Limb (tissue), 2 donors: ENCODE results near the gene PPM1K.

Experiments used
- DNase-seq, 2 donors: peaks; one replicate each; pipeline ENCODE4 v3.0.0-alpha.2; 2016; ENCODE audit errors: extremely low spot score in 2 of 2

Gene PPM1K

DNA sequence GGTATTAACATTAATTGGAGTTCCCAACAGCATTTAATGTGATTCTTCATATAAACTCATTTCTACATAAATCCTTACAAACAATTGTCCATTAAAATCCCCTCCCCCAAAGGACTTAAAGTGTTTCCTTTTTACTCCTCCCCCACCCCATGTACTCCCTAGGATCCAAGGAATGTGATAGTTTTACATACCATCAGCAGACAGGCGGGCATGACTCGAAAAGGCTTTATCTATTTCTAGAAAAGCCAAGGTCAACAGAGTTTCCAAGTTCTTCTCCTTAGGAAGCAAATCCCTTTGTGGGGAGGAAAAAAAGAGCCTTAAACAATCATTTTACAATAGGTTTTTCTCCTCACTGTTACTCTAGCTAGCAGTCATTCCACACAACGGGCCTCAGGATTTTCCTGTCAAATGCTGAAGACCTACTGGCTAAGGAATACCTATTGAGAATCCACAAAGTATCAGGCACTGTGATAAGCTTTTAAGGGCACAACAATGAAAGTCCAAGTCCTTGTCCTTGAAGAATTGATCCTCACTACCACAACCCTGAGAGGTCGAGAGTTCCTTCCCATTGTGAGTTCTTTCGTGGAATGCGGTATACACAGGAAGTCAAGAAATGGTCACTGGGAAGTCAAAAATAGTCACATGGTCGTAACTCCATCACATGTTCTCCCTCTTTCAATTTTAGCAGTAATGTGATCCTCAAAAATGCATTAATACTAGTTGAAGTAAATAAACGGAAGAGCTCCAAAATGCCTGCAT is 7.2 kb downstream of the PPM1K start:
- no peak for DNase-seq

DNA sequence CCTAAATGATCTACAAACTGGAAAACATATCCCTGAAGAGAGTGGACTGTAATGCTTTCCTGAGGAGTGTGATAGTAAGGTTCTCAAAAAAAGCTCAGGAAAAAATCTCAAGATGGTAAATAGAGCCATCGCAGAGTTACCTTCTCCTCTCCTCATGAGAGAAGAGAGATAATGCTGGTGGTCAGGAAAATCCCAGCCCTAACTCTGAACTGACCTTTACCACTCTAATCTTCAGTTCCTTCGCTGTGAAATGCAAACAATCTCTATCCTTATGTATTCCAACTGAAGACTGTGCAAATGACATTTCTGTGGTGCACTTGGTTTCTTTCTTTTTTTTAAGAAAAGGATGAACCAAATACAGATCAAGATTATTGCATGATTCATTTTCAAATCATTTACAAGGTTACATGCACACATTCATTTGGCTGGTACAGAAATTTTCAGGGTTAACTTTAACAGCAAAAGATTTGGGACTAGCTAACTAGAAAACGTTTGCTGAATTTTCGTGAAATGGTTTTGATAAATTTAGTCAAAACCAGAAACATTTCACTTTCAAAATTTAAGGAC is 8.3 kb downstream of the PPM1K start:
- no peak for DNase-seq

DNA sequence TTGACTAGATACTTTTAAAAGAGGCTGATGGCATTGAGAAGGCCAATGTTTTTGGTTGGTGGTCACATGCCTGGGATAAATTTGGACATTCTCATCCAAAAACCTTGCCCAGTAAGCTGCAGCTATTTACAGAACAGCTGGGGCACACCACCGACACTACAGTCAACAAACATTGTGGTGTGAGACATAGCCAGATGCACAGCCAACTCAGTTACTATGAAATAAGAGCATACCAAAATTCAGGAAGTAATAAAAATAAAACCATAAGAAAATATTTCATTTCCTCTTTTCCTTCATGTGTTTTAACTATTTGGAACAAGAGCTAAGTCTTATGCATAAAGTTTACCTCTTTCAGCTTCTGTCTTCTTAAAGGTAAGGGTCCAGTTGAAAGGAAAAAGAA is 8.8 kb downstream of the PPM1K start:
- no peak for DNase-seq

DNA sequence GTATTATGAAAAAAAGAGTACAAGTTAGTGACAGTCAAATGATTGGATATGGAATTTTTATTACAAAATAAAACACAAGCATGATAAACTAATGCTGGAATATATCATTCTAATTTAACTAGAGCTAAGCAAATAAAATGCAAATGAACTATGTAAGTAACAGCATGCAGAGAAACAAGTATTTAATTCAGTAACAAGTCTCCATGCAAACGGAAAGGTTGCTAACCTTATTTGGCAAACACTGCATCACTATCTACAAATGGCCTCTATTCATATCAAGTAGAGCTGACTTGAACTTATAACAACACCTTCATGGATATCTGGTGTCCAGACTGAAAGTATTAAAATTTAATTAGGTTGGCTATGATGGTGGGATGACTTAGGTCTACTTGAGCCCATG is 15.4 kb downstream of the PPM1K start:
- DNase-seq, result no peak

- no peak for DNase-seq
These were observed 20.0 kb downstream of the PPM1K start for GRCh38 chr4:88264336-88264735.

GRCh38 chr4:88257726-88258125 is 26.6 kb downstream of the PPM1K start:
- no peak for DNase-seq

DNA sequence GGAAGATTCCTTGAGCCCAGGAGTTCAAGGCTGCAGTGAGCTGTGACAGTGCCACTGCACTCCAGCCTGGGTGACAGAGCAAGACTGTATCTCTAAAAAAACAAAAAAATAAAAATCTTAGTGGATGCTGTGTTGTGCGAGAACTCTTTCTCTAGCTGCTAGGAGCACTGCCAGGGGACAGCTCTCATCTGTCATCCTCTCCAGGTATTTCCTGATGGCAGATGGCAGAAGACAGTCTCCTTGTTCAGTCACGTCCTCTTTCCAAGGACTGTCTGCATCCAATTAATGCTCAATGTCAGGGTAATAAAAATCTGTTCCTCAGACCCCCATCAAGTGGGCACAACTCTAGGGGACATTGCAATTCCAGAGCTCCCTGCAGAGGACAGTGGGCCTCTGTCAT is 29.2 kb downstream of the PPM1K start:
- DNase-seq, result no peak

DNA sequence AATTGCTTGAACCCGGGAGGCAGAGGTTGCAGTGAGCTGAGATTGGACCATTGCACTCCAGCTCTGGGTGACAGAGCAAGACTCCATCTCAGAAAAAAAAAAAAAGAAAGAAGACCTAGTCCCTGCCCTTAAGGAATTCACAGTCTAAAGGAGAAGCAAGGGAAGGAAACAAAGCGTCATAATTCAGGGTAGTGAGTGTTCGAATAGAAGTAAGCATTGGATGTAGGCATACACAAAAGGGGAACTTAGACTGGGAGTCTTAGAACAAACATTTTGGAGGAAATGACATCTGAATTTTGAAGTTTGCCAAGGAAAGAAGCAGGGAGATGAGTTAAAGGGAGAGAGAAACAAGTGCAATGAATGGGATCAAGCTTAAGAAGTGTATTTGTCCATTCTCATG is 32.4 kb downstream of the PPM1K start:
- DNase-seq, result no peak

DNA sequence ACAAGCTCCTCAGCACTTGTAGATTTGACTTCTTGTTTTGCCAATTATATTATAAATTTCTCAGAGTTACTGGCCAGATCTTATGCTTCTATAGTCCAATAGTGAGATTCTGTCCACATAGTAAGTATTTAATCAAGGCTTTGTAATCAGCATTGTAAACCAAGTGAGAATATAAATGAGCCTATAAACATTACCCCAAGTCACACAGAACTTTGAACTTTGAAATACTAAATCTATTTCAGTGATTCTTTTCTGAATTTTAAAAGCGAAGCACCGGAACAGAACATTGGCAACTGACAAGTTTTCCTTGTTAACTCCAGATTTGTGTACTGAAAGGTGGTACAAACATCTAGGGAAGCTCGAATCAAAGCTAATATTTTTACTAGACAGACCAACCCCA is 37.2 kb downstream of the PPM1K start:
- DNase-seq, result no peak

DNA sequence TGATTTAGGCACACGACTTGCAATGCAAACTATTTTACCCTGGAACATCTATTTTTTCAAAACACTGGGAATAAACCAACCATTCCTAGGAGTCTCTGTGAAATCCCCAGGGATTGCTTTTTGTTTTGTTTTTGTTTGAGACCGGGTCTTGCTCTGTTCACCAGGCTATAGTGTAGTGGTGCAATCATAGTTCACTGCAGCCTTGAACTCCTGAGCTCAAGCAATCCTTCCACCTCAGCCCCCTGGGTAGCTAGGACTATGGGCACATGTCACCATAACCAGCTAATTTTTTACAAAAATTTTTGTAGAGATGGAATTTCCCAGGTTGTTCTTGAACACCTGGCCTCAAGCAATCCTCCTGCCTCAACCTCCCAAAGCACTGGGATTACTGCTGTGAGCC is 37.8 kb downstream of the PPM1K start:
- no peak for DNase-seq

GRCh38 chr4:88244816-88245579 is 39.4 kb downstream of the PPM1K start:
- DNase-seq, result no peak

- DNase-seq, result no peak
These were observed 40.3 kb downstream of the PPM1K start for GRCh38 chr4:88244056-88244455.

DNA sequence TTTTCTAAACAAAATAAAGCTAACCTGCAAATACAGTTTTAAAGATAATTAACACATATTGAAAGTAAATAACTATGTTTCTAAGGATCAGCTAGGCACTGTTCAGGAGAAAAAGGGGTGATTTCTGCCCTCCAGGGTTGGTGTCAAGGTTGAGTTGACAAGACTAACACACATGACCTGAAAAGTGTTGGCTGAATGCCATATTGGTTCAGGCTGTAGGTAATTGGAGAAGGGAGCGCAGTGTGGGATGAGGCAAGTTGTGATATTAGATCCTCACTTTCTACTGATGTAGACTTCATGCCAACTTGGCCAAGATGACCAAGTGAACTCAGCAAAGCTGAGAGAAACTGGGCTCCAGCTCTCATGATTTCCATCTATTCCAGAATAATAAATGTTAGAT is 42.2 kb downstream of the PPM1K start:
- no peak for DNase-seq

GRCh38 chr4:88240297-88240714 is 44.1 kb downstream of the PPM1K start:
- DNase-seq, result no peak

DNA sequence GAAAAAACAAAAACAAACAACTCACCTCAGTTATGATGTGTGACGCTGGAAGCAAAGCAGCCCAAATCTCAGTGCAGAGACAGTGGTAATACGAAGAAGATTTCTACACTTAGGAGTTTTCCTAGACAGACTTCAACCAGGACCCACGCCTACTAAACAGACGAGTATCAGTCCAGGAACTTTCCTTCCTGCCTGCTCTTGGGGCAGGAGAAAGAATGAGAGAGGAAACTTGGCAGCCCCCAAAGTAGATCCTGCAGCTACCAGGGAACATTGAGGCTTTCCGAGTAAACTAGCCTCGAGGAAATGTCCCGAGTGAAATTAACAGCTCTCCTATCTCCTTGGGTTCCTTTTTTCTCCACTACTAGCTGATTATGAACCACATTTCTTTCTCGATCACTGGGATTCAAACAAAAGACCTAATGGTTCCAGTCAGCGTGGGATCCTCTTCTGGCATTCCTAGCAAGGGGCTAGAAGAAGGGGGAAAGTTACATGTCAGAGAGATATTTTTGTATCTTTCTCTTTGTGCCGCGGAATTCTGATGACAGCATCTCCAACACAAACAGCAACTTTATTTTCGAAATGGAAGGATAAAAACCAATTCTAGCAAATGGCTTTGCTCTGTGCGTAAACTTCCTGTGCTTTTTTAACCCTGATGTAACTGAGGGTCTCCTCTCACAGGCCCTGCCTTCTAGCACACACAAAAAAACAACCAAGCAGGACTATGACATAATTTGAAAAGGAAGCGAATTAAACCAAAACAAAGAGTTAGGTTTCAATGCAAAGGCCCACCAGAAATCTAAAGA is 53.2 kb downstream of the PPM1K start:
- peak in 1 of 2 donors; percentile 19 for DNase-seq

DNA sequence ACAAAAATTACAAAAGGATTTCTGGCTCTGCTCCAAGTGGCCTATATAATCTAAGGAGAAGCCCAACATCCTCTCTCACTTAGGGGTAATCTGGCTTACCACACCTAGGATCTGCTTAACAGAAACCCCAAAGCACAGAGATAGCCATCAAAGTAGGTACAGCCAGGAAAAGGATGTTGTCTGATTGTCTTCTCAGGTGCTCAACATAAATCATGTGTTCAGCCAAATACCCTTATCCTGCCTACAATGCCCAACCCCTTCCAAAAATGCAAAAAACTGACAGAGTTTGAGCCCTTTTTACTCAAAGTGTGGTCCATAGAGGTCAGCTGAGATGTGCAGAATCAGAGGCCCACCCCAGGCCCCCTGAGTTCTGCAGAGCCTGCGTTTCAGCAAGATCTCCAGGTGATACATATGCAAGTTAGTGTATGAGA is 53.9 kb downstream of the PPM1K start:
- DNase-seq, result no peak

GRCh38 chr4:88227734-88228133 is 56.6 kb downstream of the PPM1K start:
- no peak for DNase-seq

DNA sequence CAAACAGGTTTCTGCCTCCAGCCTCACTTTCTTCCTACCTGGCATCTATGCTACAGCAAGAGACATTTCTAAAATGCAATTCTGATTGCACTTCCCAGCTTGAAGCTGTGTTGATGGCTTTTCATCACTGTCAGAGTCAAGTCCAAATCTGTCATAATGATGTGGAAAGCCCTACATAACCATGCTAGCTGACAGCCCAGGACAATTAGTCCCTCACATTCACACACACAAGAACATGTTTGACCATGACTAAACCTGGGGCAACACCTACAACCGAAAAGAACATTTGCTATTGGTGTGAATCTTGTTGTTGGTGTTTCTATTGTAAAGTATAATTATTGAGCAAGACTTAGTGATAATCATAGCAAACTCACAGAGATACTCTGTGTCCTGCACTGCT is 58.2 kb downstream of the PPM1K start:
- no peak for DNase-seq

DNA sequence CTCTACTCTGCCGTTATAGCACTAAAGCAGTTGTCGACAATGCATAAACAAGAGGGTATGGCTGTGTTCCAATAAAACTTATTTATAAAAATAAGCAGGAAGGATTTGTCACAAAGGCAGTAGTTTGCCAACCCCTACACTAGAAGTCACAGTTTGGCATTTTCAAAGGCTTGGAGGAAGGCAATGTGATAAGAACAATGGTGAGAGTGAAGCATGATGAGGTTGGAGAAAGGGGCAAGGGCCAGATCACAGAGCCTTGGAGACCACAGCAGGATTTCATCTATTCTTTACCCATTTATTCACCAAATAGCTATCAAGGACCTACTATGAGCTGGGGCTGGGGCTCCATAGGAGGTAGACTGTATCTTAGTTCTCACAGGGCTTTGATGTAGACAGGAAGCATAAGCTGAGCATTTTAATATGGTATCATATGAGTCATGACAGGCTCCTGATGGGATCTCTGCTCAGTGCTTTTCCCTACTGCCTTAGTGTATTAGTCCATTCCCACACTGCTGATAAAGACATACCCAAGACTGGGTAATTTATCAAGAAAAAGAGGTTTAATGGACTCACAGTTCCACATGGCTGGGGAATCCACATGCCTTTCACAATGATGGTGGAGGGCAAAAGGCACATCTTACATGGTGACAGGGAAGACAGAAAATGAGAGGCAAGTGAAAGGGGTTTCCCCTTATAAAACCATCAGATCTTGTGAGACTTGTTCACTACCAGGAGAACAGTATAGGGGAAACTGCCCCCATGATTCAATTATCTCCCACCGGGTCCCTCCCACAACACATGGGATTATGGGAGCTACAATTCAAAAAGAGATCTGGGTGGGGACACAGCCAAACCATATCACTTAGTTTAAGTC is 58.9 kb downstream of the PPM1K start:
- no peak for DNase-seq

DNA sequence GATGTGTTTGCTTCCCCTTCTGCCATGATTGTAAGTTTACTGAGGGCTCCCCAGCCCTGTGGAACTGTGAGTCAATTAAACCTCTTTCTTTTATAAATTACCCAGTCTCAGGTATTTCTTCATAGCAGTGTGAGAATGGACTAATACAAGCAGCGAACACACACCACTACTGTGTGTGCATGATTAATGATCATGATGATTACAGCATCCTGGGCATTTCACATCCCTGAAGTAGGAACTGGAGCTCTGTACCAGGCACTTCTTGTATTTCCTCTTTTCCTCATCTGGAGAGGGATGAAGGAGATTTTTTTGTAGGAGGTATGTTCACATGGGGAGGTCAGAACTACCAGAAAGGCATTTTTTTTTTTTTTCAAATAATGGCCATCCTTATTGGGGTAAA is 60.8 kb downstream of the PPM1K start:
- DNase-seq, result no peak

DNA sequence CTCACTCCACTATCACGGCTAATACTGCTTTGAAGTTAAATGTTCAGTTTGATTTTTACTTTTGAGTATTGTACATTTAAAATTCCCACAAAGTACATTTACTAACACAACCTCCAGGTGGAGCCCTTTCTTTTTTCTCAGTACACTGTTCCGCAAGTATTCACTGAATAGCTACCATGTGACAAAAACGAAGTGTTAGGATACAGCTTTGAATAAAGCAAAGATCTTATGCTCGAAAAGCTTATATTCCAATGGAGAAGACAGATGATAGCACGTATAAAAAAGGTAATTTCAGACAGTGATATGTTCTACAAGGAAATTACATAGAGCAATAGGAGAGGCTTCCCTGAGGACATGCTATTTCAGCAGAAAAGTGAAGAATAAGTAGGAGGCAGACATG is 65.3 kb downstream of the PPM1K start:
- peak in 1 of 2 donors; percentile 75 for DNase-seq
